Stimulated activated CD8-positive, alpha-beta memory T cell treated with anti-CD3 and anti-CD28 coated beads, Interleukin-2, amount 100 ng/mL, for 48 hours (primary cell): Measurements from ENCODE around the gene TCAIM.
A peak's percentile ranks its signal among the peaks of the same experiment; 100 is the strongest.
"Not testable (repeated sequence)": the region's sequence is repeated elsewhere in the genome, so short reads cannot be mapped to it uniquely, and the experiment has no call there.

Source experiments
- DNase-seq, 2 donors: peaks; one replicate each; pipeline ENCODE4 v3.0.0-alpha.2; 2020; ENCODE audit warnings: low read depth in 2 of 2

TCAIM gene

DNA sequence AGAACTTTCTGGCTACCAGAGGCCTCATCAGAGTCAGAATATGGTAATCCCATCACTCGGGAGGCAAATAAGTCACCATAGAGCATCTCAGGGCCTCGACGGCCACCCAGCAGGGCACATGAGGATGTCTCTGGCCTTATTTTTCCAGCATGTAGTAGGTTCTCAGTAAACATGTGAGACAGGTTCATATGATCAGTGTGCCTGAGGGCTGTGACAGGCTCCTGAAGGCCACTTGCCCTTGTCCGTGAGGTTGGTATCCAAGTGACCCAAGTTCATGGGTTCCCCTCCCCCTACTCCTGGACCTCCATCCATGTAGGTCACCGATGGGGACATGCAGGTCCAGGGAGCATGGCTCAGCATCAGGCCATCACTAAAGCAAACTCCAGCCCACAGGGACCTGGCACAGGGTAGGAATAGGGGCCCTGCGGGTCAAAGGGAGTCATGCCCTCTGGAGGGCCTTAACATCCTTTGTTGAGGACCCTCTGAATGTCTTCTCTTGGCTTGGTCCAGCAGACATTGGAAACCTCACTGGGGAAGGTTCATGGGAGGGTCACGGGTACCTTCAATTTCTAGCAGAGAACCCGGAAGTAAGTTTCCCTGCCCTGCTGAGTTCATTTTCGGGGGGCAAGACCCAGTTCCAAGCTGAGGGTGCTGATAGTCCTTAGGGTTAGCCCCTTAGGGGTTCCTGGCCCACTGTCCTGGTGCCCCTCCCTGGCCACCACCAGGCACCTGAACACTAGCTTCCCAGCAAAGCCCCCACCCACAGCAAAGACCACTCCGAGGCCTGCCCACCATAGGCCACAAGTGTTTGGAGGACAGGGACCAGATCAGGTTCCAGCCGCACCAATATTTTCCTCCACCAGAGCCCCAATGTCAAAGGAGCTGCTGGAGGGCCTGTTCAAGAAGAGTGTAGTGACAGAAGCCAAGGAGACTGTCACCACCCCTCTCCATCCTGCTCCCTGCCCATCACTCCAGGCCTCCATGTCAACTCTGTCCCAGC lies 77.8 kb downstream of the TCAIM start:
- DNase-seq = no peak

DNA sequence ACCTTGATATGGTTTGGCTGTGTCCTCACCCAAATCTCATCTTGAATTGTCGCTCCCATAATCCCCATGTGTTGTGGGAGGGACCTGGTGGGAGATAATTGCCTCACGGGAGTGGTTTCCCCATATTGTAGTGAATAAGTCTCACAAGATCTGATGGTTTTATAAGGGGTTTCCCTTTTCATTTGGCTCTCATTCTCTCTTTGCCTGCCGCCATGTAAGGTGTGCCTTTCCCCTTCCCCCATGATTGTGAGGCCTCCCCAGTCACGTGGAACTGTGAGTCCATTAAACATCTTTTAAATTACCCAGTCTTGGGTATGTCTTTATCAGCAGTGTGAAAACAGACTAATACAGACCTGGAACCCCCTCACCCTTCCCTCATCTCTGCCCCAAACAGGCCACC lies 79.6 kb downstream of the TCAIM start:
- not testable (repeated sequence) for DNase-seq

DNA sequence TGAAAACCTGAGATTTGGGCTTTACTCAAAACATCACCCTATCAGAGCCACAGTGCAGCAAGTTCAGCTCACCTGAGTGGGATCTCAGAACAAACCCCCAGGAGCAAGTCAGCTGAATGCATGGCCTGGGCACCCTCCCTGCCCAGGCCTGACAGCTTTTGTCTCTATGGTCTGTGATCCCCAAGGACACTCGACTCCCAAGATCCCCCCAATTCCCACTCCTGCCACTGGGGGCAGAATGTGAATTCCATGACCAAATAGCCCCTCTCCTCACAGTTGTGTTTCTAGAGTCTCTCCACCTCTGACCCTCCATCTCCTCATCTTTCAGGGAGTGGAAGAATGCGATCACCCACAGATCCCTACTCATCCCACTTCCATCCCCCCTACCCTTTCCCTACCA lies 80.0 kb downstream of the TCAIM start:
- DNase-seq = no peak

DNA sequence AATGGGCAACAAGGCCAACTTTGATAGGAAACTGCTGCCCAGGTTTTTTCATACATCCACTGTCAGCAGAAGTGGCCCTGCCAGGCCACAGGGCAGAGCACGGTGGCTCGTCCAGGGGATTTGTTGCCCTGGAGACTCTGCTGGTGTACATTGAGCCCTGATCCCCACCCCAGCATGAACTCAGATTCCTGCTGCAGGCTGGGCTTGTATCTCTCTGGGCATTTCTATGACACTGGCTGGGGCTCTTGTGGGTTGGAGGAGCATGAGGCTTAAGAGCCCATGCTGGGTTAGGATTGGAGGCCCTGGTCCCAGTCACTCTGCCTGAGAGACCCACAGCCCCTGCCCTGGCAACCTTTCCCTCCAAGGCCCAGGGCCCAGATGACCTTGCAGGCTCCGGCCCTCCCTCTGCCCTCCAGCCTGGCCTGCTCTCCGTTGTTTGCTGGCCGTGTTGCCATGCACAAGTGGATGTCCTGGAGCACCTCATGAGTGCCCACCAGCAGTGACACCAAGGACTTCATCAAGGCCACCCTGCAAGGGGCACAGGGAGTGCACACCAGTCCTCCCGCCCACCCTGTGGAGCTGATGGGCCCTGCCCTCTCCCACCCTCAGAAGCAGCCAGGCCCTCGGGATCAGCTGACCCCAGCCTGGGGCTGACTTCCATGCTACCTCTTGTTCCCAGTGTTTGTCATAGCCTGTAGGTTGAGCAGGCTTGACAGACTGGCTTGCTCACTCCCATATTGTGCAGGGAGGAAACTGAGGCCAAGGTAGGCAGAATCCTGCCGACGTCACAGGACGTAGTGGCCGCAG lies 80.8 kb downstream of the TCAIM start:
- no peak for DNase-seq

DNA sequence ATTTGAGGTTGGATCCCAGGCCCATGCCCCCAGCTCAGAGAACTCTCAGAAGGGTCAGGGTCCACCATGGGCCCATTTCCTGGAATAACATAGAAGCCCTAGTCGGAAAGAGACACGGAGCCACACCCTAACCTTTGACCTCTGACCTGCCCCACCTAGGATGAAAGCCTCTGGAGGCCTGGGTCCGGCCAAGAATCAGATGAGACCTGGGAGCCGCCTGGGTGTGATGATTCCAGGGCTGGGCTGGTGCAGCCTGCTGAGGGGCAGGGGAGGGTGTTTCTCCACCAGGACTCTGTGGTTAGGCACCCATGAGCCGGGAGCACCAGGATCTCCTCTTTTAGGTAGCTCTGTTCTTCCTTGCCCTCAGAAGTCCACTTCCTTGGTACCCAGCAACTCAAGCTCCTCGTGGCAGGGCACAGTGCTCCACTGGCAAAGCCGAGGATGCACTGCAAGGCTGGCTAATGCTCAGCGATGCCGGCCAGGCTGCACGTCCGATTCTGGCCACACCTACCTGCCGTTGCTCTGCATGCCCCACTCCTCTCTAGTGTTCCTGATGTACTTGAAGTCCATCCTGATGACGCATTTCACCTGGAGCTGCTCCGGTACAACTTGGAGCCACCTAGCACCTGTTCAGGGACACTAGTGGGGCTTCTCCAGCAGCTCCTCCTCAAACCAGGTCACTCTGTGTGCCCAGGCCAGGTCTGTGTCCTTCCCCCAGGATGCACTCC lies 81.5 kb downstream of the TCAIM start:
- no peak for DNase-seq

DNA sequence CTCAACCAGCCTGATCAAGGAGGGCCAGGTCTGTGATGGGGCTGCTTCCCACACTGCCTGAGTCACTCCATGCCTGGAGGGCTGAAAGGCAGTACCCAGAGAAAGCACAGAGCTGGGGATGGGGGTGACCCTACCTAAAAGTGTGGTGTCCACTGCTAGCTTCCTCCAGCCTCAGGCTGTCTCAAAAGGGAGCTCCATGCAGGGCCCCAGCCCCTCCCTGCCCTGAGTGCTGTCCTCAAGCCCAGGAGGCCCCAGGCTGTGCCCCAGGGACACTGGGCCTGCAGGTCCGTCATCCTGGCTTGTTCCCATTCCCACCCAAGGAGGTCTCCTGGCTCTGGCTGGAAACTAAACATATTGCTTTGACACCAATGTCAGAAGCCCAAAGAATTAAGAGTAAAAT lies 82.1 kb downstream of the TCAIM start:
- DNase-seq = no peak

DNA sequence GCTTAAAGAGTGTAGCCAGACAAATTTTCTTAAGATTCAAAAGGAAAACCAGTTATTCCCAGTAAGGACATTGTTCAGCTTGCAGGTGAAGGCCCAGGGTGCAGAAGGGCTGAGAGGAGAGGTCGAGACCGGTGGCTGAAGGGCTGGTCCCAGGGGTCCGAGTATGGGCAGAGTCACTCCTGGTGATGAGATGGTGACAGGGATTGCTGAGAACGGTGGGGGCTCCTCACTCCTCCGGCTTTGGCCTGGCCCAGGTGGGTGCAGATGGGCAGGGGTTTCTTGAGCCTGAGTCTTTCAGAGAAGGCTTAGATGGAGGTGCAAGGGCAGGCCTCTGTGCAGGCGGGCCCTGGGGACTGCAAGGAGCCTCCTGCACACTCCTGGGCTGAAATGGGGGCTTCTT lies 82.7 kb downstream of the TCAIM start:
- DNase-seq = no peak

DNA sequence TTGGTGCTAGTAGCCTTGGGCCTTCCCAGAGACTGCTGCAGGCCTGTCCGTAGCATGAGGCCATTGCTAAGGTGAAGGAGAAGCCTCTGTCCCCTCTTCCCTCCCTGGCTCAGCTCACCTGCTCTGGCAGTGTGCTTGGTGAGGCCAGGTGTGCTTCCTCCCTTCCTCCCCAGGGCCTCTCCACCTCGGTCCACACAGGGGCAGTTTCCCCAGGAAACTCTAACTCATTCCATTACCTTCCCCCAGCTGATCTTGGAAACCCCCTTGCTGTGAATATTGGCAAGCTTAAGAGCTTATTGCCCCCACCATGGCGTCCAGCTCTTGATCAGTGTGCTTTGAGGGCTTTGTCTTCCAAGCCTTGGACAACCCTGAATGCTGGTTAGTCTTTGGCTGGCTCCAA lies 86.2 kb downstream of the TCAIM start:
- DNase-seq = no peak

DNA sequence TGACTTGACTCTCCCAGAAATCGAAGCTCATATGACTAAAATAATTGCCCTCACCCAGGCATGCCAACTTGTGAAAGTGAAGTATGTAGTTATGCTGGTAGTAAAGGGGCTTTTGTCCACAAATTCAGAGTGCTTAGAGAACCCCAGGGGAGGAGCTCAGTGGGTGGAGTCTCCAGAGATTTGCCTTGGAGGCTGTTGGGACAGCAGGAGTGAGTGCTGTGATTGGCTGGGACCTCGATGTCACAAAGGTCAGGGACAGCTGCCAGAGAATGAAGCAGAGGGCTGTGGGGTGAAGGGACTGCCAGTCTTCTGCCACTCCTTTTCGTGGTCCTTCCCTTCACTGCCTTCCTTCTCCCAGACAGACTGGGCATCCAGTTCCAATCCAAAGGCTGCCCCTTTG lies 89.1 kb downstream of the TCAIM start:
- no peak for DNase-seq

DNA sequence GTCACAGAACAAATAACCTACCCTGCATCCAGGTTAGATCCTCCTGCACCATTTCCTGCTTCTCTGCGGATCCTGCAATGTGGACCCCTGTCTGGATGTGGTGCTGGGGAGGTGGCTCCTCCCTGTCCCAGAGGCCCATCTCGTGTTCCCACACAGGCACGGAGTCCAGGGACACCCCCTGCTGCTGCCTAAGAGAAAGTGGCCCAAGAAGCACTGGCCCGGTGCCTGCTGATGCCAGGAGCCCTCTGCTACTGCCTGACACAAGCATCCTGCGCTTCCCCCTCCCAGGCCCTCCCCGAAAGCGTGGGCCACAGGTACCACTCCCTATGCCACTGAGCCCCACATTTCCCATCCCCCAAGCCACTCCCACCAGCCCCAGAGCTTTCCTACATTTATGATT lies 90.3 kb downstream of the TCAIM start:
- DNase-seq = no peak

DNA sequence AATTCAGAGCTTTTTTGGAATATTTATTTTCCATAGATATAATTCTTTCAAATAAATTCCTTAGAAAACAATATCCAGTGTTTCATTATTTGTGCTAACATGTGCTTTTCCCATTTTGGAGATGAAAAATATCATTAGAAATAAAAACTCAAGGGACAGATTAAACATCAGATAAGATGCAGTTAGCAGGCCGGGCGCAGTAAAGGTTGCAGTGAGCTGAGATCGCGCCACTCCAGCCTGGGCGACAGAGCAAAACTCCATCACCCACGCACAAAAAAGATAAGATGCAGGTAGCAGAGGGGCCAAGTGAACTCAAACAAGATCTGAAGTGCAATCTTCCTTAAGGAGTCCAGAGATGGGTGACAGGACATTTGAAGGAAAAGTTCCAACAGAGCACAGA lies 90.9 kb downstream of the TCAIM start:
- no peak for DNase-seq

DNA sequence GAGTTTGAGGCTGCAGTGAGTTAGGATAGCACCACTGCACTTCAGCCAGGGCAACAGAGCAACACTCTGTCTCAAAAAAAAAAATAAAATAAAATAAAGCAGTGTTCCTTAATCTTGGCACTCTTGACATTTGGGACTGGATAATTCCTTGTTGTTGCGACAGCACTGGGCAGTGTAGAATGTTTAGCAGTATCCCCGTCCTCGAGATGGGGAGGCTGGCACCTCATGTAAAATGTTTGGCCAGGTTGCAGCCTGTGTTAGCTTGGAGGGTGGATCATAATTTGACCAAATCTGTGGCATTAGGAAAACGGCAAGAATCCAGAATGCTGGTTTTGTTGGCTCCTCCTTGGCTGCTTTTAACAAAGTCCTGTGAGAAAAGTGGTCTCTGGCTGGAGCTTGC lies 91.9 kb downstream of the TCAIM start:
- DNase-seq = no peak

DNA sequence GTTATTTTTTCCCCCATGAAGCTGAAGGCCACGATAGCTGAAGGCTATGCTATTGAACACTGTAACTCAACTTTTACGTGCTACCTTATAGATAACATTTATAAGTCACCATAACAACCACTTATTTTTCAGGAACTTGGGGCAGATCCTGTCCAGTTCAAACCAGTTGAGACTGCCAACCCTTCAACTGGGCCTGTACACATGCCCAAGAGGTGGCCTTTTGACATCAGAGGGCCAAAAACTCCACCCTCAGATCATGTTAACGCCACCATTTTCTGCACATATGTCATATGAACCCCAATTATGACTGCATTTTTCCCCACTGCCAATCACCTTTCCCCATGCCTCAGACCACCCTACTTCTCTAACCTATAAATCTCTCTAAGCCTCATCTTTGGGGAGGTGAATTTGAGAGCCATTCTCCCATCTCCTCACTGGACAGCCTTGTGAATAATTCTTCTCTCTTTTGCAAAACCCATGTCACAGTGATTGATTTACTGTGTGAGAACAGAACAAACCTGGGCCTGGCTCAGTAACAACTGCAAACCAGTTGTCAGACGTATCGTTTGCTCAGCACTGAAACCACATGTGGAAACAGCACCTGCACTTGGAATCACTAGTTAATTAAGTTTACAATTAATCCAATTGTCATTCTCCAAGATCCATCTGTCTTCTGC lies 96.4 kb downstream of the TCAIM start:
- DNase-seq = no peak

DNA sequence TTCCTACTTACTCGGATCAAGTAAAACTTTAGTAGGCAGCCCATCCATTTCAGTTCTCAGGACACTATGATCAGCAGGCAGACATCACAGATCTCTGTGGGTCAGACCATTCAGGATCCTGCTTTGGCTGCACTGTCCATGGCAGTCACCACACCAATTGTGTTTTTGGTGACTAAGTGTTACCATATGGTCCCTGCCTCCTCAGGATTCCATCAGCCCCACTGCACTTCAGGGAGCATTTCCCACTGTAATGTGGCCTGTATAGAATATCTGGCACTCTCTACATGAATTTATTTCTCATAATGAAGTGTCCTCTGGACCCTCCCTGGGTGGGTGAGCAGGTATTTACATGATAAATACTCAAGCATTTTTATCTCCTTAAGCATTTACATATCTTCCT lies 97.6 kb downstream of the TCAIM start:
- no peak for DNase-seq

DNA sequence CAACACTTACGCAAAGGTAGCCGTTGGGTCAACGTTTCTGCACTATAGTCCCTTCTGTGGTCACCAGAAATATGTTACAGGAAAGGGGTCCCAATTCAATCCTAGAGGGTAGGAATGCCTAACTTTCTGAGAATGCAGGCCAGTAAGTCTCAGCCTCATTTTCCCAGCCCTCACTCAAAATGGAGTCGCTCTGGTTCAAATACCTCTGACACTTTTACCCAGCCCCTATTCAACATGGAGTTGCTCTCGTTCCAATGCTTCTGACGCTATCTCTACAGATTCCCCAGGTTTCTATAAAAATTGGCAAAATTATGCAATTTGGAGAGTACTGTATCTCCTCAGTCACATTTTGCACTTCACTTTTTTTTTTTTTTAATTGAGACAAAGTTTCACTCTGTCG lies 99.2 kb downstream of the TCAIM start:
- DNase-seq = no peak

DNA sequence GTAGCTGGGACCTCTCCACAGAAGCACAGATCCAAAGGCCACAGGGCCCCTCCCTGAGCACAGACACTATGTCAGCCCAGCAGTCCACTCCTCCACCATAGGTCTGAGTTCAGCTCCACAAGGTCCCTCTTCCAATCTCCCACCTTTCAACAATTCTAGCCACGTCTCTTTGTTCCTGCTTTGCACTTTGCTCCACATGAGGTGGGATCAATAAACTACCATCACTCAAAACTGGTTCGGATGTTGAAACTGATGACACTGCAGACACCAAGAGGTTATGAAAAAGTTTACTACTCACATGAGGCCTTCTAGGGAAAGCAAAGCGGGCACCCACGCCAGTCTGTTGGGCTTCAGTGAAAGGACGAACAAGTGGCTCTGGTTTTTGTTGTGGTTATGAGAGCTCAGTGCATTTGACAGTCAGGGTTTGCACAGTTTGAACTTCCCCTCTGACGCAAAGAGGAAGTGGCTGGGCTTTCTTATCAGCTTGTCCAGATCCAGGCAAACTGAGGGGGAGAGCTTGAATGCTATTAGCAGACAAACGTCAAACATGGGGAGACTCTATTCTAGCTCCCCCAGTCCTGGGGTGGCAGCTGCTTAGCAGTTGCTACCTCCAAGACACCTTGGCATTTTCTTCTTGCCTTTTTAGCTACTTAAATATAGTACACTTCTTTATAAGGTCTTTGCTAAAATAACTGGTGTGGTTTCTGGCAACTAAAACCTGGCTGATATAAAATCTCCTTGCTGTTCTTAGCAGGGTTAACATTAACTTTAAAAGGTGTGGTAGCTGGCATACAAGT lies 101.1 kb downstream of the TCAIM start:
- DNase-seq = peak; percentile 47 to 58

DNA sequence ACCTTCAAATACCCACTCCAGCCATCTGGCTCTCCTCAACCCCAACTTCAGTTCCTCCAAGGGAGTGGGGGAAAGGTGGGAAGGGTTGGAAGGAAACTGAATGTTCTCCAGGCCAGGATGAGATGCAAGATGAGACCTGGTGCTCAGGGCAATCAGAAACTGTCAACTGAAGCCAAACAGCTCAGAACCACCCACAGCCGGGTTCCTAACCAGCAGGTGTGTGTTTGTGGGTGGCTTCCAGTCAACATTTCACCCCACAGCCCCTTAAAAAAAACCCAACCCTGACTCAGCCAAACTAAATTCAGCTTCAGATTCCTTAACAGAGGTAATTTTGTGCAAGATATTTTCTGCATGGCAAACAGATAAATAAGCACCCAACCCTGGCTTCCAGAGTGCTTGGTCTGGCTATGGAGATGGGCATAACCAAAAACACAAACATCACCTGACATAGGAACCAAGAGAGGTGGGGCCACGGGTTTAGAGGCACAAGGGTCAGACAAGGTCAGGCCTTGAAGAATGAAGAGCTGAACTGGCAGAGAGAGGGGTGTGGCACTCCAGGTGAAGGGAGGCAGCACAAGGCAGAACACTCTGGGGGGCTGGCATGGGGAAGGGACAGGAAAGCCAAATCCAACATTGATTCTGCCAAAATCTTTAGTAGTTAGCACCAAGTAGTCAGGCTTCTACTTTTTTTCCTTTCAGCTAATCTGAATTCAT lies 104.2 kb downstream of the TCAIM start:
- no peak for DNase-seq

DNA sequence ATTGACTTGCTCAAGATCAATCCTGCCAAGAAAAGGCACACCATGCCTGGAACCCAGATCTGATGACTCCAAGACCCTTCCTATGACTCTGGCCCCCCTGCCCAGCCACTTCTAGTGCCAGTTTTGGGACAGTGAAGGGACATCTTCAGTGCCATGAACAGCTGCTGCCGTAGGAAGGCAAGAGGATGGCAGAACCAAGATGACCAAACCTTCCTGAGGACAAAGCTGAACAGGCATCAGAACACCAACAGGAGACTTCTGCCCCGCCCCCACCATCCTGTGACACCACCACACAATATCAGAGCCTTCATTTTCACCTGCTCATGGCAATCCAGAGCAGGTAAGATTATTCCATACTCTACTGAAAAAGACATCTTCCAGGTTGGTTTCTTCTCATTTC lies 105.9 kb downstream of the TCAIM start:
- no peak for DNase-seq

DNA sequence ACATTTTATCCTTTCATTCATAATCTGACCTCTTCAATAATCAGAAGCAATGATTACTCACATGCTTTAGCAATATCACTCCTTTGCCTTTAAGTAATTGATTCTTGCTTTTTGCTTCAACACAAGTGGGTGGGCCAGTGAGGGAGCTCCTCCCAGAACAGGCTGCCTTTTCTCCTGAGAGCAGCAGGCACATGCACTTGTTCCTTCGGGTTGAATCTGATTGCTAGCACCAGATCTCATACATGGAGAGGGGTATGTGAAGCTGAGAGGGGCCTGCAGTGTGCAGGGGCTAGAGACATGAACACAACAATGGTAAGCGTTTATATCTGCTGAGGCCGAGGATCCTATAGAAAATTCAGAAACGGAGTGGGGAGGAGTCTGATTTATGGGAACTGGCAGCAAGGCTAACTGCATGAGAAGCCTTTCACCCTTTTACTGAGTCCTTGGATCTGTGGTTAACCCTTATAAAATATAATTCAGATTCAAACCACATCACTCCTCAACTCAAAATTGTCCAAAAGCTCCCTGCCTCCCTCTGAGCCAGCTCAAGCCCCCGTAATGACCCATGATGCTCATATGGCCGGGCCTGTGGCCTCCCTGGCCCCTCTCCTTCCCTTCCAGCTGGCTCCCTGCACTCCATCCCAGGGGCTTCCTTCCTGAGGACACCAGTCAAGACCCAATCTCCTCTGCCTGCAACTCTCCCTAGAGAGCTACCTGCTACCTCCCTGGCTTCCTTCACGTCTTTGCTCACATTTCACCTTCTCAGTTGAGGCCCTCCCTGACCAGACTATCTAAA lies 106.5 kb downstream of the TCAIM start:
- no peak for DNase-seq
